CMK (cell line): ENCODE results near the gene SIRT2.
"Not testable (repeated sequence)": the region's sequence is repeated elsewhere in the genome, so short reads cannot be mapped to it uniquely, and the experiment has no call there.

Experiments
- DNase-seq: peaks from one replicate; pipeline ENCODE4 v3.0.0-alpha.2; 2010; ENCODE audit warnings: low read depth

Gene SIRT2

DNA sequence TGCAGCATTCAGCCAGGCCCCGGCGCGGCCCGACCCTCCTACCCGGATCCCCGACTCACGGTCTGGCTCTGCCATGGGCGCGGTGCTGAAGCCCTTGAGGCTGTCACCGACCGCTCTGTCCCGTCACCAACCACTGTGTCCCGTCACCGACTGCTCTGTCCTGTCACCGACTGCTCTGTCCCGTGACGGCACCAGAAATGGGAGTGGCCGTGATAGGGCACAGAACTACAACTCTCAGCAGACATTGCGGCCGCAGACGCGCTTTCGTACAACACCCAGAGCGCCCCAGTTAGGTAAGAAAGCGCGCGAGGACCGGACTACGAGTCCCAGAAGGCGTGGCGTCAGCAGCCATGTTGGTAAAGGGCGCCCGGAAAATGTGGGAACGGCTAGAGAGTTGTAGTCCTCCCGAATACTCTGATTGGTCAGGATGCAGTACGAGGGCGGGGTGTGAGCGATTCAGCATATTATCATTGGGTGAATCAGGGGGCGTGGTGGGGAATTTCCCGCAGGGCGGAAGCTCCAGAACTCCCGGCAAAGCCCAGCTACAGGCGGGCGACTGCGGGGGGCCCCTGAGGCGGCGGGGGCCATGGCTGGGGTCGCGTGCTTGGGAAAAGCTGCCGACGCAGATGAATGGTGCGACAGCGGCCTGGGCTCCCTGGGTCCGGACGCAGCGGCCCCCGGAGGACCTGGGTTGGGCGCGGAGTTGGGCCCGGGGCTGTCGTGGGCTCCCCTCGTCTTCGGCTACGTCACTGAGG lies at the start of gene SIRT2, which contains the start of gene NFKBIB:
SIRT2 (minus strand) TSS at position 172 of the 755 bp plus-strand sequence; CDS start at position 75, 97 bp downstream.
NFKBIB (plus strand) TSS at position 523 of the 755 bp plus-strand sequence; CDS start at position 587, 64 bp downstream.
- peak; percentile 99 for DNase-seq

GRCh38 chr19:38946229-38947010 lies 47.0 kb upstream of the SIRT2 start:
- no peak for DNase-seq

DNA sequence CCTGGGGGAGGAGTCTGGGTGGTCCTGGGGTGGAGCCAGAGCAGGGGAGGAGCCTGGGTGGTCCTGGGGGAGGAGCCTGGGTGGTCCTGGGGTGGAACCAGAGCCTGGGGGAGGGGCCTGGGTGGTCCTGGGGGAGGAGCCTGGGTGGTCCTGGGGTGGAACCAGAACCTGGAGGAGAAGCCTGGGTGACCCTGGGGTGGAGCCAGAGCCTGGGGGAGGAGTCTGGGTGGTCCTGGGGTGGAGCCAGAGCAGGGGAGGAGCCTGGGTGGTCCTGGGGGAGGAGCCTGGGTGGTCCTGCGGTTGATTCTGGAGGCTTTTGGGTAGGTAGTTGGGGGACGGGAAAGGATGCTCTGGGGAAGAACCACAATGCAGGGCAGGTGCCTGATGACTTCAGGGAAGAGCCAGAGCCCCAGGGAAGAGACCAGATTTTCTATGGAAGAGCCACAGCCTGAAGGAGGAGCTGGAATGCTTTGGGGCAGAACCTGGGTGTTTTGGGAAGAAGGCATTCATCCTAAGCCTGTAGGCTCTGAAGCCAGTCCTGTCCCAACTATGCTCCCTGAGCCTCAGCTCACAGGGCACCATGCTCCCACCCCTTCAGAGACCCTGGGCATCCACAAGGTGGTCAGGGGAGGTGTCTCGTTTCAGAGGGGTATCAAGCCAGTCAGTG lies 46.3 kb upstream of the SIRT2 start:
- no peak for DNase-seq

DNA sequence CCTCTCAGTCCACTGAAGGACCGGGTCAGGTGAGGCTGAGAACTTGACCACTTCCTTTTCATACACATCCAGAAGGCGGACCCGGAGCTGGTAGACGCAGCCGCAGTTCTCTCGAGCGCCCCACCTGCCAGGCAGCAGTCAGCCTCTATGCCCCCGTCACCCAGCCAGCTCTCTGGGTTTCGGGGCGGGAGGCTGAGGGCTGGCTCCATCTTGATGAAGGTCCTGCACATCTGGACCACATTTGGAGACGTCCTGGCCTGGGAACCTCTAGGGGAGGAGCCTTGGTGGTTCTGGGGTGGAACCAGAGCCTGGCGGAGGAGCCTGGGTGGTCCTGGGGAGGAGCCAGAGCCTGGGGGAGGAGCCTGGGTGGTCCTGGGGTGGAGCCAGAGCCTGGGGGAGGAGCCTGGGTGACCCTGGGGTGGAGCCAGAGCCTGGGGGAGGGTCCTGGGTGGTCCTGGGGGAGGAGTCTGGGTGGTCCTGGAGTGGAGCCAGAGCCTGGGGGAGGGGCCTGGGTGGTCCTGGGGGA lies 45.6 kb upstream of the SIRT2 start:
- no peak for DNase-seq

DNA sequence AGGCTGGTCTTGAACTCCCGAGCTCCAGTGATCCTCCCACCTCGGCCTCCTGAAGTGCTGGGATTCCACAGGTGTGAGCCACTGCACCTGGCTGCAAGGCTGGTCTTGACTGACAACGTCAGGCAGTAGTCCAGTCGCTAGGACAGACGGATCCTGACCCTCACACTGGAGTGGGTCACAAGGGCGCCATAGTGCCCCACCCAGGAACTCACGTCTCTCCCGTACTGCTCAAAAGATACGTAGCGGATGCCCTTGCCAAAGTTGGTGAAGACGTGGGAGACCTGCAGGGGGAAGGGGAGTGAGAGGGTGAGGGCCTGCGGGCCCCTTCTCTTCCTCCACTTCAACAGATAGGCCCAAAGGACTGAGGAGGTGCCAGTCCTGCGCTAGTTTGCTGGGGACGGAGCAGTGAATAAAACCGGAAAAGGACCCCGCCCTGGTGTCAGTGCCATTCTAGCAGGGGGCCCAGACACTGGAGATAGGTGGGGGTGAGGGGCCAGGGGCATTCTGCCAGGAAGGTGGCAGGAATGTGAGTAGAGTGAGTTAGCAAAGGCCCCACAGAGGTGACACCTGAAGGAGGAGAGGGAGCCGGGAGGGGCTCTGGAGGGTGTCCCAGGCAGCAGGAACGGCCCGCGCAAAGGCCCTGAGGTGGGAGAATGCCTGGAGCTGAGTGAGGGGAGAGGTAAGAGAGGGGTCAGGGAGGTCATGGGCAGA lies 43.2 kb upstream of the SIRT2 start:
- no peak for DNase-seq

DNA sequence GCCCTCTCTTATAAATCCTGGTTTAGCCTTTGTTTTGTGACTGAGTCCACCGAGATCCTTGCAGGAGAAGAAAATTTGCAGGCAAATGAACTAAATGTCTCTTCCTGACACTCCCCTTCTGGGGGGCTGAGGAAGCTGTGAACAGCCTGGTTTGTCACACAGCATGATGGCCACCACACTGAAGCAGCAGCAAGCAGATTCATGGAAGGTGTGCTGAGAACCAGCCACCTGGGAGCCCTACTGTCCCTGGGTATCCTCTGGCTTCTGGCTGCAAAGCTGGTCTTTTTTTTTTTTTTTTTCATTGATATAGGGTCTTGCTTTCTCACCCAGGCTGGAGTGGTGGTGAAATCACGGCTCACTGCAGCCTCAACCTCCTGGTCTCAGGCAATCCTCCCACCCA lies 42.6 kb upstream of the SIRT2 start:
- DNase-seq = no peak

DNA sequence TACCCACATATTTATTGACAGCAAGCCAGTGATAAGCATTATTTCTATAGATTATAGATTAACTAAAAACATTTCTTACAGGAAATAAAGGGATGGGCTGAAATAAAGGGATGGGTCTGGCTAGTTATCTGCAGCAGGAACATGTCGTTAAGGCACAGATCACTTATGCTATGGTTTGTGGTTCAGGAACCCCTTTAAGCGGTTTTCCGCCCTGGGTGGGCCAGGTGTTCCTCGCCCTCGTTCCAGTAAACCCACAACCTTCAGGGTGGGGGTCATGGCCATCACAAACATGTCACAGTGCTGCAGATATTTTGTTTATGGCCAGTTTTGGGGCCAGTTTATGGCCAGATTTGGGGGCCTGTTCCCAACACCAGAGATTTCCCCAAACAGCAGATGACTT lies 42.0 kb upstream of the SIRT2 start:
- DNase-seq = not testable (repeated sequence)

GRCh38 chr19:38939957-38940356 lies 40.5 kb upstream of the SIRT2 start:
- DNase-seq = no peak

GRCh38 chr19:38933544-38933943 lies 34.1 kb upstream of the SIRT2 start:
- no peak for DNase-seq

- peak; percentile 69 for DNase-seq
Measured at GRCh38 chr19:38932425-38933179, 33.2 kb upstream of the SIRT2 start.

- no peak for DNase-seq
Measured at GRCh38 chr19:38931521-38931793, 32.0 kb upstream of the SIRT2 start.

DNA sequence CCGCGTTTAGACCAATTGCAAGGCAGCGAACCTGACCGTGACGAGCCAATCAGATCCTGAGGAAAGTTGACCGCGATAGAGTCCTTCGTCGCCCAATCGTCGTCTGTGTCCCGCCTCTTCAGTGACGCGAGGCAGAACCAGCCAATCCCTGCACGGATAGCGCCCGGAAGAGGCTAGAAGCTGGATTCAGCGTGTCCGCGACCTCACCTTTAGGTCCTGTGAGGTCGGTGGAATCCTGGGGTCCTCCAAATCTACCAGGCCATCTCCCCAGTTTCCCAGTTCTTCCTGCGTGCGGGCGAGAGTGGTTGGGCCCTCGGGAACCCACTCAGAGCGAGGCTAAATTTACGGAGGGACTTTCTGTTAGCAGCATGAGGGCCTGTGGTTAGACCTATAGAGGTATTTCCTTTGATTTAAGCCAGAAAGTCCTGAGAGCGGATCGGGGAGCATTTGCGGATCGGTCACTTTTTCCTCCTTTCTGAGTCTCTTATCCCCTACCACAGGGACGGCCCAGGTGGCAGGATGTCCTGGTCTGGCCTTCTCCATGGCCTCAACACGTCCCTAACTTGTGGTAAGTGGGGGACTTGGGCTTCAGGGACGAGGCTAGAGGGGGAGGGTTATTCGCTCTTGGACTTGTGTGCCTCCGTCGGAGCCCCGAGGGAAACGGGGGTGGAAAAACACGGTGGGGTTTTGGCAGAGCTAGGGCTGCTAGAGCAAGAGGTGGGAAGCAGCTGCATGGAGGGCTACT lies 31.5 kb upstream of the SIRT2 start, which contains the start of gene MRPS12:
MRPS12 (plus strand) TSS at position 169 of the 745 bp plus-strand sequence; CDS start at position 520, 351 bp downstream.
- DNase-seq = peak; percentile 99

GRCh38 chr19:38929929-38930775 lies 30.7 kb upstream of the SIRT2 start, which contains the start of gene SARS2:
Gene SARS2, minus strand, starts transcription at chr19:38930763. Its CDS starts 27 bp downstream, at chr19:38930736.
- DNase-seq = peak; percentile 90

DNA sequence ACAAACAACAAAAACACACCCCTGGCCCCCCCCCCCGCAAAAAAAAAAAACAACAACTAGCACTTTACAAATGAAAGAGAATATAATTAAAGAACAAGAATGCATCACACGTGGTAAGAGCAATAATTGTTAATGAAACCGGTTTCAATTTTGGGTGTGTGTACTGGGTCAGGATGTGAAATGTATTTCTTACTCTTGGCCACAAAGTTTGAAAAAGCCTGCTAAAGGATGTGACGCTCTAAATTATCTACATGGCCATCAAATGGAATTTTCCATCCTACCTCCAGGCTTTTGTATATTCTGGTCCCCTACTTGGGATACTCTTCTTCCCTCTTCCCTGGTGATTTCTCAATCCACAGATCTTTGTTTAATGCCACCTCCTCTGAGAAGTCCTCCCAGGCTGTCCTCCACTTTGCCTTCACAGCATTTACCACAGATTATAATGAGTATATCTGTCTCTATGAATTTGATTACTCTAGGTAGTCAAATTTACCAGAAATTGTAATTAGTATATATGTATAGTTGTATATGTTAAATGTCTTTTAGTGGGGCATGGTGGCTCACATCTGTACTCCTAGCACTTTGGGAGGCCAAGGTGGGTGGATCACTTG lies 29.1 kb upstream of the SIRT2 start:
- no peak for DNase-seq

- no peak for DNase-seq
Measured at GRCh38 chr19:38924388-38924787, 25.0 kb upstream of the SIRT2 start.

DNA sequence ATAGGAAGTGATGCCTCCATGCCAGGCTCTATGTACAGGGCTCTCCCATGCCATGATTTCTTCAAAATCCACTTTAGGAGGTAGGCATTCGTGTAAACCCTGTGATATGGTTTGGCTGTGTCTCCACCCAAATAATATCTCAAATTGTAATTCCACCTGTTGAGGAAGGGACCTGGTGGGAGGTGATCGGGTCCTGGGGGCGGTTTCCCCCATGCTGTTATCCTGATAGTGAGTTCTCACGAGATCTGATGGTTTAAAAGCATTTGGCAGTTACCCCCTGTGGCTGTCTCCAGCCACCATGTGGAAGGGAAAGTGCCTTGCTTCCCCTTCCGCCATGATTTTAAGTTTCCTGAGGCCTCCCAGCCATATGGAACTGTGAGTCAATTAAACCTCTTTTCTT lies 23.1 kb upstream of the SIRT2 start:
- no peak for DNase-seq

GRCh38 chr19:38921420-38922274 lies 22.2 kb upstream of the SIRT2 start:
- DNase-seq = no peak
